Measurements from ENCODE around the gene BCL11A.

DNA sequence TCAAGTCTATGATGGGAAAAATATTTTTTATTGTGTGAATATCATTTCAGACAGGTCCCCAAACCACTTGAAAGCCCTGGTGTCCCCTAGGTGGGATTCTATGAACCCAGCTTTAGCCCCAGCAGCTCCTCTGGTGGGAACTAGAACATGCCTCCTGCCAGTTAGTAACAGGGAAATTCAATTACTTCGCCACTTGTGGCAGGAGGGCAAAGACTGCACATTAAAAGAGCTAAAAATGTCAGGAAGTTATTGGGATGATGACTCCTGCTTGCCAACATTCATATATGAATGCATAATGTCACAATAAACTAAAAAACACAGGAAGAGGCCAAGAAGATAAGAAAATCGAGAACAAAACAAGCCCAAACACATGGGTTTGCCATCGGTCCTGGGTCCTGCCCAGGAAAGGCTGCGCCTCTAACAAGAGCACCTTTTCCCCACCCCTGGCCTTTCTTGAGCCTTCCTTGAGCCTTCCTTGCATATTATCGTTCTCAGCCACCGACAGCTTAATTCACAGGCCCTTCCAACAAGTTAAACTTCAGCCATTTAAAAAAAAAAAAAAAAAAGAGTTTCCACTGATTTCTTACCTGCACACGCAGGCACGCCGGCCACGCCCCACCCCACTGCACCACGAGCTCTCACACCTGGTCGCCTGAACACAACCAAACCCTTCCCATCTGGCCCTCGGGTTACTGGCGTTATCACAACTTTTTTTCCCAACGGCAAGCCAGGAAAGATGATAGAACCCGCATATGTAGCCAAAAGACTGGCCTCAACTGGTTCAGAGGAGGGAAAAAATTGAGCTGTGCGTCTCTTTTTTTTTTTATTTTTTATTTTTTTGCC lies 23.4 kb downstream of the BCL11A start:
- no peak for TF ChIP-seq ZNF24 (IDR thresholded peaks at IDR 0.05)
- no peak; the same call in 1 of the 2 replicates for TF ChIP-seq ZNF501 (CRISPR knock-in tag; IDR thresholded peaks at IDR 0.05)
- TF ChIP-seq POLR2AphosphoS5 (IDR thresholded peaks at IDR 0.05; ENCODE audit: low read depth, low read length): no peak
- no peak for TF ChIP-seq TCF7 (IDR thresholded peaks at IDR 0.05; ENCODE audit: low read depth)
- no peak for TF ChIP-seq SMAD1 (CRISPR knock-in tag; IDR thresholded peaks at IDR 0.05; ENCODE audit: borderline replicate concordance, low read depth)
- TF ChIP-seq TARDBP (CRISPR knock-in tag; IDR thresholded peaks at IDR 0.05): no peak
- TF ChIP-seq SNAPC4 (CRISPR knock-in tag; IDR thresholded peaks at IDR 0.05): no peak
- TF ChIP-seq U2AF2 (IDR thresholded peaks at IDR 0.05; ENCODE audit: low read depth, low read length): no peak
- TF ChIP-seq, protein P1, sequence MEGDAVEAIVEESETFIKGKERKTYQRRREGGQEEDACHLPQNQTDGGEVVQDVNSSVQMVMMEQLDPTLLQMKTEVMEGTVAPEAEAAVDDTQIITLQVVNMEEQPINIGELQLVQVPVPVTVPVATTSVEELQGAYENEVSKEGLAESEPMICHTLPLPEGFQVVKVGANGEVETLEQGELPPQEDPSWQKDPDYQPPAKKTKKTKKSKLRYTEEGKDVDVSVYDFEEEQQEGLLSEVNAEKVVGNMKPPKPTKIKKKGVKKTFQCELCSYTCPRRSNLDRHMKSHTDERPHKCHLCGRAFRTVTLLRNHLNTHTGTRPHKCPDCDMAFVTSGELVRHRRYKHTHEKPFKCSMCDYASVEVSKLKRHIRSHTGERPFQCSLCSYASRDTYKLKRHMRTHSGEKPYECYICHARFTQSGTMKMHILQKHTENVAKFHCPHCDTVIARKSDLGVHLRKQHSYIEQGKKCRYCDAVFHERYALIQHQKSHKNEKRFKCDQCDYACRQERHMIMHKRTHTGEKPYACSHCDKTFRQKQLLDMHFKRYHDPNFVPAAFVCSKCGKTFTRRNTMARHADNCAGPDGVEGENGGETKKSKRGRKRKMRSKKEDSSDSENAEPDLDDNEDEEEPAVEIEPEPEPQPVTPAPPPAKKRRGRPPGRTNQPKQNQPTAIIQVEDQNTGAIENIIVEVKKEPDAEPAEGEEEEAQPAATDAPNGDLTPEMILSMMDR (CRISPR knock-in tag; IDR thresholded peaks at IDR 0.05): no peak
- no peak for TF ChIP-seq HDAC6 (IDR thresholded peaks at IDR 0.05; ENCODE audit: low read depth, low read length)
- TF ChIP-seq ASH2L (IDR thresholded peaks at IDR 0.05; ENCODE audit: insufficient read length, low read depth, low read length): no peak
- no peak for TF ChIP-seq ZNF232 (CRISPR knock-in tag; IDR thresholded peaks at IDR 0.05; ENCODE audit: borderline replicate concordance)
- TF ChIP-seq FOXA3 (CRISPR knock-in tag; IDR thresholded peaks at IDR 0.05): no peak
- no peak for TF ChIP-seq ZNF335 (CRISPR knock-in tag; IDR thresholded peaks at IDR 0.05)

Data from HepG2 (cell line).